Gastroesophageal sphincter (tissue), 4 donors: Measurements from ENCODE around the gene PIK3R2. TPM values are rescaled to one million over a fixed set of nuclear protein-coding genes. Genes with fewer than 3 reads are reported as not detected.

ENCODE experiments used
- ATAC-seq: fragments of 150-250 bp; one replicate; pipeline ENCODE4 v1.9.1; 2016; ENCODE audit warnings: mild to moderate bottlenecking, moderate library complexity
- H3K27ac ChIP-seq, 4 donors: fragments of 200-600 bp; sonication (generic) in 3 of 4; 1 replicate in 3 of 4; 2 replicates in 1 of 4; pipeline ENCODE4 v1.5.1; 2016 to 2019
- H3K27me3 ChIP-seq: fragments of 200-600 bp; sonication (generic); one replicate; pipeline ENCODE4 v1.5.1; 2019
- H3K36me3 ChIP-seq, 2 donors: fragments of 200-600 bp; sonication (generic); one replicate each; pipeline ENCODE4 v1.5.1; 2019; ENCODE audit warnings: control low read depth in 1 of 2
- H3K4me1 ChIP-seq, 3 donors: fragments of 200-600 bp; sonication (generic); 1 replicate in 2 of 3; 2 replicates in 1 of 3; pipeline ENCODE4 v1.5.1; 2016 to 2019; ENCODE audit warnings: control low read depth in 2 of 3
- H3K4me3 ChIP-seq, 2 donors: fragments of 200-600 bp; sonication (generic); one replicate each; pipeline ENCODE4 v1.5.1; 2019; ENCODE audit warnings: mild to moderate bottlenecking in 1 of 2, moderate library complexity in 1 of 2
- H3K9me3 ChIP-seq, 3 donors: fragments of 200-600 bp; sonication (generic); one replicate each; pipeline ENCODE4 v1.5.1; 2017 to 2019; ENCODE audit warnings: control low read depth in 2 of 3
- CTCF ChIP-seq, 4 experiments: fragments of 200-600 bp in 2 of 4; fragments of 450-650 bp in 2 of 4; sonication (generic) in 1 of 4; IDR thresholded peaks; one replicate each; pipeline ENCODE4 v1.5.1; 2017 to 2019; ENCODE audit warnings: antibody characterized with exemption in 4 of 4, mild to moderate bottlenecking in 2 of 4, moderate library complexity in 2 of 4
- EP300 ChIP-seq: sonication (generic); formaldehyde crosslinking; IDR thresholded peaks from one replicate; pipeline ENCODE4 v1.6.1; 2017; ENCODE audit warnings: antibody characterized with exemption, mild to moderate bottlenecking
- POLR2A ChIP-seq, 2 donors: fragments of 450-650 bp; IDR thresholded peaks; one replicate each; pipeline ENCODE4 v1.6.1; 2017; ENCODE audit warnings: antibody characterized with exemption in 2 of 2, mild to moderate bottlenecking in 2 of 2, moderate library complexity in 1 of 2
- POLR2AphosphoS5 ChIP-seq: sonication (generic); formaldehyde crosslinking; IDR thresholded peaks from one replicate; pipeline ENCODE4 v1.6.1; 2017; ENCODE audit warnings: antibody characterized with exemption
- WGBS, 2 donors: methylation state at CpG; one replicate each; pipeline ENCODE4 v1.1.5; 2018; ENCODE audit warnings: low coverage in 1 of 2; 5-methylcytosine and 5-hydroxymethylcytosine counted together
- total RNA-seq, 4 donors: library from RNA; depleted of rRNA; stranded (reverse); fragments of >200 nt; gene quantifications; one replicate each; pipeline ENCODE4 v1.1.0, GENCODE V29; 2016

Gene PIK3R2
- total RNA-seq, 4 donors from 2014 or later = 5.3 to 30.1 (median 22.7) TPM

DNA sequence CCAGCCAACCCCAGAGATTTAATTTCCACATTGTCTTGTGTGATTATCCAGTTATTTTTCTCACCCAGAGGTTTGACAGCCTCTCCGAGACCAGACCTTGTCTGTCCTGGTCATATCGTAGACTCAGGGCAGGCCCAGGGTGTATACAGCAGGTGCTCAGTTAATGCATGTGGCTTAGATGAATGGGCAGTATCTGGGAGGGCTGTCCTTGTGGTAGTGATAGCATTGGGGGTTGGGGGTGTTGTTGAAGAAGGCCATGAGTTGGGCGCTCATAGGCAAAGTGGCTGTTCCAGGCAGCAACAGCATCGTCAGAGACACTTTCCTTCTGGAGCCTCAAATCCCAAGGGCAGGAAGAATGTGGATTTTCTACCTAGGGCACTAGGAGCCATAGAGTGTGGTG is 38.5 kb upstream of the PIK3R2 start:
- Histone ChIP-seq H3K27me3 (peaks cover 13% of the 10 kb centered on the region), H3K36me3 (no peaks in the 10 kb centered on the region), H3K27ac (no peak overlapping the region), H3K4me3 (no peak overlapping the region), H3K9me3 (no peaks in the 10 kb centered on the region), H3K4me1 (peaks cover 0 to 43% (median 20%) of the 10 kb centered on the region in 3 donors)
- ATAC-seq = no peak
- TF ChIP-seq EP300 (no peak), POLR2AphosphoS5 (no peak), CTCF (IDR thresholded peaks at IDR 0.05) (no peak), POLR2A (IDR thresholded peaks at IDR 0.05) (no peak)
- WGBS, 2 donors = 92 to 100% methylated on average over 2 of the region's 4 CpGs

- ATAC-seq = no peak
- TF ChIP-seq POLR2A (IDR thresholded peaks at IDR 0.05) = no peak
- no peak for TF ChIP-seq CTCF (IDR thresholded peaks at IDR 0.05)
- no peak for TF ChIP-seq POLR2AphosphoS5
- no peak for TF ChIP-seq EP300
- Histone ChIP-seq H3K4me1 (peaks cover 0 to 26% (median 11%) of the 10 kb centered on the region in 3 donors), H3K9me3 (no peaks in the 10 kb centered on the region), H3K4me3 (peak overlapping the region; percentile 10 to 80), H3K27ac (peak overlapping the region in 2 of 4 donors; percentile 78 to 85), H3K36me3 (peaks cover 0 to 7% of the 10 kb centered on the region in 2 donors), H3K27me3 (no peaks in the 10 kb centered on the region)
- 0% methylated on average over 3 to 4 of the region's 11 CpGs for WGBS, 2 donors
These were observed 35.6 kb upstream of the PIK3R2 start for GRCh38 chr19:18117364-18117691.

- H3K27me3 ChIP-seq = no peaks in the 10 kb centered on the region
- ATAC-seq = peak; percentile 94
- WGBS, 2 donors = 0 to 1% methylated on average over 9 to 12 of the region's 86 CpGs
- peaks cover 0 to 12% of the 10 kb centered on the region in 2 donors for H3K36me3 ChIP-seq
- H3K27ac ChIP-seq = peak overlapping the region; percentile 8 to 85 (median 78)
- H3K4me3 ChIP-seq = peak overlapping the region; percentile 55 to 80
- H3K4me1 ChIP-seq = peaks cover 0 to 26% (median 11%) of the 10 kb centered on the region in 3 donors
- TF ChIP-seq POLR2A (IDR thresholded peaks at IDR 0.05) = no peak
- TF ChIP-seq CTCF (IDR thresholded peaks at IDR 0.05) = peak in 1 of 4 experiments; percentile 27
- H3K9me3 ChIP-seq = no peaks in the 10 kb centered on the region
These were observed 35.1 kb upstream of the PIK3R2 start for GRCh38 chr19:18117692-18118378.

GRCh38 chr19:18118420-18119012 is 34.4 kb upstream of the PIK3R2 start:
- Histone ChIP-seq H3K27ac (peak overlapping the region in 3 of 4 donors; percentile 77 to 85 (median 78)), H3K36me3 (peaks cover 0 to 19% of the 10 kb centered on the region in 2 donors), H3K9me3 (no peaks in the 10 kb centered on the region), H3K4me1 (peaks cover 0 to 26% (median 11%) of the 10 kb centered on the region in 3 donors), H3K4me3 (peak overlapping the region; percentile 55 to 80), H3K27me3 (no peaks in the 10 kb centered on the region)
- TF ChIP-seq POLR2A (IDR thresholded peaks at IDR 0.05) (no peak), POLR2AphosphoS5 (no peak), CTCF (IDR thresholded peaks at IDR 0.05) (no peak), EP300 (no peak)
- ATAC-seq = no peak
- 35 to 50% methylated on average over 5 of the region's 14 CpGs for WGBS, 2 donors
